ENCODE measurements around the gene CHAF1A.

DNA sequence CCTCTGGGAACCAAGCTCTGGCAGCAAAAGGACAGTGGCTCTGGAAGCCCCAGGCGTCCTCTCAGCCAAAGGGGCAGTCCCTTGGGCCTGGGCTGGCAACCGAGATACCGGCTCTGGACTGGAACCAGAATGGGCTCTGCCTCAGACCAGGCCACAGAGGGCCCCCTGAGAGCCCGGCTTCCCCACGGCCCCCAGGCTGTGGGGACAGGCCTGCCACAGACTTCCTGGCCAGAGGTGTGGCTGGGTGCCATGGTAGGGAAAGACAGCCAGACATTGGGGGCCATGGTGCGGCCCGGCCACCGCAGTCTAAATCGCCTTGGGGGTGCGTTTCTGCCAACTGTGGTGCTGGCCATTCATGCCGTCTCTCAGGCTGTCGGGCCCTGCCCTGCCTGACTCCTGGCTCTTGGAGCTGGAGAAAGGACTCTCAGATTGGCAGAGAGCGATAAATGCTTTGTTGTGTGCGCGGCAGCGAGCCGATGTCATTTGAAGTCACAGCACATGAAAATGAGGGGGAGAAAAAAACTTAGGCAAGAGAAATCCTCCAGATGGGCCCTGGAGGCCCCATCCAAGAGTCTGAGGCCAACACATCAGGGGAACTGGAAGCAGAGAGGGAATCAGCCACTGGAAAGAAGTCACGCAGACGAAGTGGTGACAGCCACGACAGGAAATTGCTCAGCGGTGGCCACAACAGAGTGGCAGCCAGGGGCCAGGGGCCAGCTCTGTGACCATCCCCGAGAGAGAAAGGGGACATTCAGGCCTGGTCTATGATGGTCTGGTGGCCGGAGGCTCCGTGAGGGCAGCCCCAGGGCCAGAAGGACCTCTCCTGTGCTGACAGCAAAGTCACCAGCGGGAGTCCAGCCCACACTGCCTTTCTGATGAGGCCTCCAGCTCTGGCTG is 28.6 kb upstream of the CHAF1A start:
- TF ChIP-seq CTCF (conservative IDR thresholded peaks at IDR 0.05; ENCODE audit: low read depth in 2 of 2) (no peak), REST (IDR thresholded peaks at IDR 0.05; ENCODE audit: unreplicated experiment) (no peak), POLR2AphosphoS5 (IDR thresholded peaks at IDR 0.05; ENCODE audit: low read depth) (no peak), STAT1 (IDR thresholded peaks at IDR 0.05; ENCODE audit: unreplicated experiment) (no peak)

All from GM23338 (cell line).